HEK293T (cell line): ENCODE results near the gene ERBB4.

Experiments used
- BHLHE40 ChIP-seq: fragments of 450-650 bp; IDR thresholded peaks from 2 replicates; pipeline ENCODE4 v1.6.1; 2016; ENCODE audit warnings: mild to moderate bottlenecking, moderate library complexity, borderline replicate concordance
- HDGF ChIP-seq: fragments of 450-650 bp; IDR thresholded peaks from 2 replicates; pipeline ENCODE4 v1.6.1; 2017; ENCODE audit warnings: antibody characterized with exemption, borderline replicate concordance
- NFRKB ChIP-seq: fragments of 450-650 bp; IDR thresholded peaks from 2 replicates; pipeline ENCODE4 v1.6.1; 2016; ENCODE audit warnings: mild to moderate bottlenecking, moderate library complexity
- PKNOX1 ChIP-seq: fragments of 450-650 bp; IDR thresholded peaks from 2 replicates; pipeline ENCODE4 v1.6.1; 2016
- SP1 ChIP-seq: fragments of 450-650 bp; IDR thresholded peaks from 2 replicates; pipeline ENCODE4 v1.6.1; 2017
- SUZ12 ChIP-seq: fragments of 450-650 bp; IDR thresholded peaks from 2 replicates; pipeline ENCODE4 v1.6.1; 2016; ENCODE audit warnings: mild to moderate bottlenecking

- TF ChIP-seq NFRKB (no peak), HDGF (no peak), SUZ12 (no peak), PKNOX1 (no peak), SP1 (no peak), BHLHE40 (no peak)
Measured at GRCh38 chr2:211435331-211435730, 1103.3 kb downstream of the ERBB4 start.
